Esophagus muscularis mucosa (tissue), 3 donors: Measurements from ENCODE around the gene ZSWIM1.

Source experiments
- CTCF ChIP-seq, 3 experiments: fragments of 200-600 bp in 2 of 3; fragments of 450-650 bp in 1 of 3; sonication (generic) in 2 of 3; IDR thresholded peaks; one replicate each; pipeline ENCODE4 v1.5.1; 2017 to 2019; ENCODE audit warnings: antibody characterized with exemption in 3 of 3, mild to moderate bottlenecking in 2 of 3, moderate library complexity in 1 of 3
- POLR2A ChIP-seq: fragments of 450-650 bp; IDR thresholded peaks from one replicate; pipeline ENCODE4 v1.6.1; 2017; ENCODE audit warnings: antibody characterized with exemption, moderate library complexity, mild to moderate bottlenecking, low read depth
- POLR2AphosphoS5 ChIP-seq, 2 donors: sonication (generic); formaldehyde crosslinking; IDR thresholded peaks; one replicate each; pipeline ENCODE4 v1.6.1; 2017; ENCODE audit warnings: antibody characterized with exemption in 2 of 2

- TF ChIP-seq CTCF (IDR thresholded peaks at IDR 0.05) (no peak), POLR2A (no peak), POLR2AphosphoS5 (IDR thresholded peaks at IDR 0.05) (no peak)
Measured at GRCh38 chr20:45927071-45927878, 46.2 kb downstream of the ZSWIM1 start.
